Measurements from ENCODE around the gene IGLL5. TPM values are rescaled to one million over a fixed set of nuclear protein-coding genes. Genes with fewer than 3 reads are reported as not detected.

The IGLL5 gene
- total RNA-seq, 2 experiments from 2014 or later = not detected

DNA sequence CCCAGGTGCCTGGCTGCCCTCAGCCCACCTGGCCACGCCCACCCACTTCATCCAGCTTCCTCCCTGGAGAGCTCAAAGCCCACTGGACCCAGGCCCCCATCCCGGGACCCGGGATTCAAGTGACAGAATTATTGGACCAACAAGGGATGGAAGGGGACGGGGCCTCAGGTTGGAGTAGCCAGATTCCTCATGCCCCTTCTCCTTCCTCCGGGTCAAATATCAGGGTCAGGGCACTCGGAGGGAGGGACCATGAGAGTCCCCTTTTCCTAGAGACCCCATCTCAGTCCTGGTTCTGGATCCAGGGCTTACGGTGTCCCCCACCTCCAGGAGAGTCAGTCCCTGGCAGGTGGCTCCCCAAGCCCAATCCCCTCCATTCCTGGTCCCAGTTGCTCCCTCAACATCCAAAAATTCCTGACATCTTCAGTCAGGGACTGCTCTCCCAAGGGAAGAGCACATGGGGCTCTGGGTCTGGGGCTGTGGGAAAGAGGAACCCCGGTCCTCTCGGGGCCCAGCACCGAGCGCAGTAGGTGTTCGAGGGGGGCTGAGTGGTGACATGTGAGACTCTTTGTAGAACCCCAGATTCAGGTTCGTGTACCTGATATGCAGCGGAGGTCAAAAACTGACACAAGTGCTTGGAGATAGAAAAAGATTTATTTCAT lies 37.7 kb downstream of the IGLL5 start:
- H3K27me3 Mint-ChIP-seq (ENCODE audit: low read depth) = no peaks in the 10 kb centered on the region
- no peak overlapping the region for H3K4me3 Mint-ChIP-seq
- CTCF ChIA-PET = no interaction called here
- H3K9me3 Mint-ChIP-seq = no peaks in the 10 kb centered on the region
- H3K36me3 Mint-ChIP-seq (ENCODE audit: low read depth) = no peaks in the 10 kb centered on the region
- no peak for DNase-seq
- H3K27ac Mint-ChIP-seq = no peak overlapping the region
- peaks cover 14% of the 10 kb centered on the region for H3K4me1 Mint-ChIP-seq (ENCODE audit: low read depth)
- intact Hi-C loops (cut with micrococcal nuclease) = no loop called here

DNA sequence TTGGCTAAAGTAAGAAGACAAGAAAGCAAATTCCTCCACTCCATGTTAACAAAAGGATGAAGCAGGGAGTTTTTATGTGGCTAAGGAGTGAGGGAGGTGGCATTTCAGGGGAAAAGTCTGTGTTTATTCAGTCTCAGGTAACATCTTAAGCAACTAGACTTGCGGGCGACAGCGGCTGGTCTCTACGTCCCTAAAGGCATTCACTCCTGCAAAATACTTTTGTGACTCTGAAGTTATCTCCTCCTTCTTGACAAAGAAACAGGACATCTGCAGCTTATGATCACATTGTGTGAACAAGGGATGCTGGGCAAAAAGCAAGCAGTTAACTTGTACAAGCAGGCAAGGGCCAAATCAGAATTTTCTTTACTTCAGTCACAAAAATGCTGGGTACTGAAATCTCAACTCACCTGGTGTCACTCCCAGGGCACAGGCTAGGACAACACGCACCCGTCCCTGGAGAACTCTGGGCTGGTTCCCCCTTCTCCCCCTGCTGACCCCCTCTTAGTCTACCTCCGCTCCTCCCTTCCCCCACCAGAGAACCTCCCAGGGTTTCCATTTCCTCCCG lies 38.3 kb downstream of the IGLL5 start:
- no peak overlapping the region for H3K27ac Mint-ChIP-seq
- DNase-seq = no peak
- no peaks in the 10 kb centered on the region for H3K9me3 Mint-ChIP-seq
- H3K4me3 Mint-ChIP-seq = no peak overlapping the region
- H3K36me3 Mint-ChIP-seq (ENCODE audit: low read depth) = no peaks in the 10 kb centered on the region
- H3K4me1 Mint-ChIP-seq (ENCODE audit: low read depth) = peaks cover 14% of the 10 kb centered on the region
- CTCF ChIA-PET = no interaction called here
- intact Hi-C loops (cut with micrococcal nuclease) = no loop called here
- no peaks in the 10 kb centered on the region for H3K27me3 Mint-ChIP-seq (ENCODE audit: low read depth)

DNA sequence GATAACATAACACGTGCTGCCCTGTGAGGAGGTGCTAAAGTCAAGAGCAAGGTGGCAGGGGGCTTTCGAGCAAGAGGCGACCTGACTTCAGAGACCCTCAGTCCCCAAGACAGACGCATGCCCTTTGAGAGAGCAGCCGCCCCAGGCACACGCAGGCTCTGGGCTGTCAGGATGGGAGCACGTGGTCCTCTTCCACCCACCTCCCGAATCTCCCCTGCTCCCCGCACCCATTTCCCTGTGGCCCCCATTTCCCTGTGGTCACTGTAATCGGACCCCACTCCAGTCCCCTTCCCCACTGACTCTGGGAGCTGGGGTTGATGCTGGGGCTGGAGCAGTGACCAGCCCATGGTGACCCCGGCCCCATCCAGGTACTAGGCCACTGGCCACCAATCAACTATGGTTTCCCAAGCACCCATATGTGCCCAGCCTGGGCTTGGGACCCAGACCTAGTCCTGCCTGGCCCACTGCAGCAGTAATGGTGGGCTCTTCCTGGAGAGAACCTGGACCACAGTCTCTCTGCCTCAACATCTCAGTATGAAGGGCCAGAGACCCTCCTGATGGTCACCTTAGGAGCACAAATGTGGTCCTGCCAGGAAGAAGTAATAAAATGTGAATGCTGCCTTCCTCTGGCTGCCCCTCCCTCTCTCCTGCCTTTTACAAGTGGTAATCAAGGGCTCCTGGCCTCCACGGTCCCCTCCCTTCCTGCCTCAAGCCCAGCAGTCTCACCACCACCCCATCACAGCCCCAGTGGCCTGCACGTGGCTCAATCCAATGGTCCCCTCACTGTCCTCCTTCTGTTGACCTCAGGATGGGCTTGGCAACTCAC lies 39.0 kb downstream of the IGLL5 start:
- Mint-ChIP-seq H3K27ac (no peak overlapping the region), H3K4me3 (no peak overlapping the region), H3K9me3 (no peaks in the 10 kb centered on the region), H3K27me3 (ENCODE audit: low read depth) (no peaks in the 10 kb centered on the region), H3K4me1 (ENCODE audit: low read depth) (peaks cover 14% of the 10 kb centered on the region), H3K36me3 (ENCODE audit: low read depth) (no peaks in the 10 kb centered on the region)
- no peak for DNase-seq
- CTCF ChIA-PET = no interaction called here
- intact Hi-C loops (cut with micrococcal nuclease) = no loop called here

DNA sequence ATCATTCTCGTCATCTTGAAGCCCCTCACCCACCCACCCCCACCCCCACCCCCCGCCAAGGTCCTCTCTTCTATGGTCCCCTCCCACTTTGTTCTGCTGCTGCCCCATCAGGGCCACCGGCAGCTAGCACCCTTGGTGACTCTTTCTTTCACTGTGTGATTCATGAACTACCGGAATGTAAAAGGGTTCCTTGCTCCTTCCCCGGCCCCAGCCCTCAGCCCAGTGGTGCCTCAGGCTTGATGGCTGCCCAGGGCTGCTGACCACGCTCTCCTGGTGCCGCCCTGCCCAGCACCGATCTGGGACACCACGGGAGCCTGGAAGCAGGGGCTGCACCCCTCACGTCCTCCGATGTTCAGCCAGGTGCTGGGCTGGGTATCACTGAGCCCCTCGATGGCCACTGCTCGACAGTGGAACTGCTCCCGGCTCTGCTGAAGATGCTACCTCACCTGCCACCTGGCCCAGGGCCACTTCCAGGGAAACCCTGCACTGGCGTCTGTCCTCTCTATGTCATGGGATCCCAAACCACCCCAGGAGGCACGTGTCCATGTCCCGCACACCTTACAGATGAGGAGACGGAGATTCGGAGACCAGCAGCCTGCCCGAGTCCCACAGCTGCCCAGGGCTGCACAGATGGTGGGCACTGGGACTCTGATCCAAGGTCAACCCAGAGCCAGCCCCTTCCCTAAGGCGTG lies 39.7 kb downstream of the IGLL5 start:
- intact Hi-C loops (cut with micrococcal nuclease) = no loop called here
- no peak overlapping the region for H3K27ac Mint-ChIP-seq
- H3K4me1 Mint-ChIP-seq (ENCODE audit: low read depth) = peaks cover 14% of the 10 kb centered on the region
- H3K27me3 Mint-ChIP-seq (ENCODE audit: low read depth) = no peaks in the 10 kb centered on the region
- no peak overlapping the region for H3K4me3 Mint-ChIP-seq
- no peaks in the 10 kb centered on the region for H3K36me3 Mint-ChIP-seq (ENCODE audit: low read depth)
- no peak for DNase-seq
- no peaks in the 10 kb centered on the region for H3K9me3 Mint-ChIP-seq
- CTCF ChIA-PET = no interaction called here

- no peaks in the 10 kb centered on the region for H3K27me3 Mint-ChIP-seq (ENCODE audit: low read depth)
- no peak overlapping the region for H3K4me3 Mint-ChIP-seq
- DNase-seq = no peak
- CTCF ChIA-PET = interaction anchor here (1.3 to 1.6 kb wide), 2 partner anchors 14 to 27 kb away, joined by 4 to 7 read pairs; no protein-coding TSS in a partner anchor
- intact Hi-C loops (cut with micrococcal nuclease) = no loop called here
- H3K27ac Mint-ChIP-seq = no peak overlapping the region
- H3K4me1 Mint-ChIP-seq (ENCODE audit: low read depth) = peaks cover 14% of the 10 kb centered on the region
- no peaks in the 10 kb centered on the region for H3K9me3 Mint-ChIP-seq
- no peaks in the 10 kb centered on the region for H3K36me3 Mint-ChIP-seq (ENCODE audit: low read depth)
Measured at GRCh38 chr22:22927888-22928665, 40.5 kb downstream of the IGLL5 start.

GRCh38 chr22:22928666-22929380 lies 41.2 kb downstream of the IGLL5 start:
- Mint-ChIP-seq H3K36me3 (ENCODE audit: low read depth) (no peaks in the 10 kb centered on the region), H3K9me3 (no peaks in the 10 kb centered on the region), H3K4me1 (ENCODE audit: low read depth) (peaks cover 14% of the 10 kb centered on the region), H3K27ac (no peak overlapping the region), H3K27me3 (ENCODE audit: low read depth) (no peaks in the 10 kb centered on the region), H3K4me3 (no peak overlapping the region)
- intact Hi-C loops (cut with micrococcal nuclease) = no loop called here
- CTCF ChIA-PET = interaction anchor here (1.3 to 1.6 kb wide), 2 partner anchors 13 to 26 kb away, joined by 4 to 7 read pairs; no protein-coding TSS in a partner anchor
- peak; percentile 82 for DNase-seq

DNA sequence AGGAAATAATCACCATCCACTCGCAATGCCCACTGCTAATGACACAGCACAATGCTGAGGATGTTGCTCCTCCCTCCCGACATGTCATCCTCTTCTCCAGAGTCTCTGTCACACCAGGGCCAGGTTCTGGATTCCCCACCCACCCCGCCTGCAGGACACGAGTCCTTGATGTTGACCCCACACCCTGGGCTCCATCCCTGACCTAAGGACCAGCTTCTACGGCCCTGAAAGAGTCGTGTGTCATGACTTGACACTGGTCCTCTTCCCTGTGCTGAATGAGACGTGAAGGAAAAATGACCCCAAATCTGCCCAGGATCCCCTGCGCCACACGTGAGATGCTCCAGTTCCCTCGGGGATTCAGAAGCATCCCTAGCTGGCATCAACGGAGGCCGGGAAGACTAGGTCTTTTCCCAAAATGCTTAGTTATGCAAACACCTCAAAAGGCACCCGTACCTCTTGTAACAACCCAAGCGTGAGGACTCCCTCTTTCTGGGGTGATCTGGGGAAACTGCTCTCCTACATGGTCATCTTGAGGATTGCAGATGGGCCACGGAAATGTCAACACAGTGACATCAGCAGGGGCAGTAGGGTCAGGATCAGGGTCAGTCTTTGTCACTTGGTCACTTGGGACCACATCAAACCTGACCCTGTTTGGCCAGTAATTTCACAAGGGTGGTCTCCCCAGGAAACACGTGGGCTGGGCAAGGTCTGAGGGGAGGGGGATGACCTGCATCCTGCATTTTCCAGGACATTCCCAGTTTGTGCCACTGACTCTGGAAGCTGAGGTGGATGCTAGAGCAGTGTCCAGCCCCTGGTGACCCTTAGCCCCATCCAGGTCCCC lies 42.0 kb downstream of the IGLL5 start:
- CTCF ChIA-PET = interaction anchor here (1.3 to 1.6 kb wide), 3 partner anchors 12 to 25 kb away, joined by 4 to 7 read pairs (median 6); no protein-coding TSS in a partner anchor
- H3K4me3 Mint-ChIP-seq = no peak overlapping the region
- no peaks in the 10 kb centered on the region for H3K9me3 Mint-ChIP-seq
- H3K36me3 Mint-ChIP-seq (ENCODE audit: low read depth) = no peaks in the 10 kb centered on the region
- intact Hi-C loops (cut with micrococcal nuclease) = no loop called here
- H3K27ac Mint-ChIP-seq = no peak overlapping the region
- DNase-seq = no peak
- no peaks in the 10 kb centered on the region for H3K27me3 Mint-ChIP-seq (ENCODE audit: low read depth)
- H3K4me1 Mint-ChIP-seq (ENCODE audit: low read depth) = peaks cover 14% of the 10 kb centered on the region

DNA sequence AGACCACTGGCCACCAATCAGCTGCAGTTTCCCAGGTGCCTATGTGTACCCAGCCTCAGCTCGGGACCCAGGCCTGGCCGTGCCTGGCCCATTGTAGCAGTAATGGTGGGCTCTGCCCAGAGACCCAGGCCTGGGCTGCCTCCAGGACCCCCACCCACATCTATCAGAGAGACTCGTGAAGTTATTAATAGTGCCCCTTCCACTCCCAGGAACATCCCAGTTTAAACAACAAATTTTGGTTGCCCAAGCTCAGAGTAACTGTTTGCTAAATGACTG lies 42.5 kb downstream of the IGLL5 start:
- no peak overlapping the region for H3K4me3 Mint-ChIP-seq
- no peak for DNase-seq
- CTCF ChIA-PET = interaction anchor here (1.4 kb wide), 1 partner anchor 12 kb away, joined by 6 read pairs; no protein-coding TSS in a partner anchor
- H3K4me1 Mint-ChIP-seq (ENCODE audit: low read depth) = peaks cover 14% of the 10 kb centered on the region
- no peaks in the 10 kb centered on the region for H3K9me3 Mint-ChIP-seq
- H3K36me3 Mint-ChIP-seq (ENCODE audit: low read depth) = no peaks in the 10 kb centered on the region
- no peaks in the 10 kb centered on the region for H3K27me3 Mint-ChIP-seq (ENCODE audit: low read depth)
- intact Hi-C loops (cut with micrococcal nuclease) = no loop called here
- no peak overlapping the region for H3K27ac Mint-ChIP-seq

DNA sequence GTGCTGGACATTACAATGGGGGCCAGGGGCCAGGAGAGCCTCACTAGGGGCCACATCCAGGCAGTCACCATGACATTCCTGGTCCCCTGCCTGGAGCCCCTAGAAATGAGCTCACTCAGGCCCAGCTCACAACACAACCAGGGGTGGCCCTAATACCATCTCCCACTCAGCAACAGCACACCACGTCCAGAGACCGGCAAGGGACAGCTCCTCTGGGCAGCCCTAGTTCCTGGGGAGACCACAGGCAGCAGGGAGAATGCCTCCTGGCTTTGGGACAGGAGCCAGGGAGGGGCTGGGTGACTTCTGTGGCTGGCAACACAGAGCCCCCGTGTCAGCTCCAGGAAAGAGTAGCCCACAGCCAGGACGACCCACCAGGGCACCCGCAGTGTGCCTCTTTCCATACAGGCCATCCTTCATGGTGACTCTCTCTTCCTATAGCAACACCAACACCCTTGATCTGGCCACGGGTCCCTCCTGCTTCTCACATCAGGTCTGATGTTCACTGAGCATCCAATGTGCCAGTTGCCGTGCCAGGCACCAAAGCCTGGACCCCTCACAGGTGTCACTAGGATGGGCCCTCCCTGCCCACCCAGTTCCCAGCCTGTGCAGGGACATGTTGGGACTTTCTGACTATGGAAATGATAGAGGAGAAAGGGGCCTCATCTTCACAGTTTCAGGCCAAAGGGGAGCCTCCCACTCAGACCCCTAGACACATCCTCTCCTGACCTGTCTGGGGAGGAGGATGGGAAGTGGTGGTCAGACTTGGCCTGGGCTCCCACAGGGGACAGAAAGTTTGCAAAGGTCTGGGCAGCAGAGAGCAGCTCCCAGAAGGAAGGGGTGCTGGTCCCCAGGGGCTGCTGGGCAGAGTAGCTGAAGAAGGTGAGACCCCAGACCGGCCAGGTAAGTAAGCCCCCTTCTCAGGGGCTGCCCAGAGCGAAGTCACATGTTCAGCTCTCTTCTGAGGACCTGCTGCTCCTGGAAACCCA lies 43.2 kb downstream of the IGLL5 start:
- H3K4me1 Mint-ChIP-seq (ENCODE audit: low read depth) = peaks cover 17% of the 10 kb centered on the region
- no peaks in the 10 kb centered on the region for H3K27me3 Mint-ChIP-seq (ENCODE audit: low read depth)
- H3K36me3 Mint-ChIP-seq (ENCODE audit: low read depth) = no peaks in the 10 kb centered on the region
- DNase-seq = no peak
- CTCF ChIA-PET = interaction anchor here (0.7 to 1.4 kb wide), 2 partner anchors 11 to 253 kb away, joined by 5 to 6 read pairs; no protein-coding TSS in a partner anchor
- intact Hi-C loops (cut with micrococcal nuclease) = no loop called here
- H3K9me3 Mint-ChIP-seq = no peaks in the 10 kb centered on the region
- H3K4me3 Mint-ChIP-seq = no peak overlapping the region
- H3K27ac Mint-ChIP-seq = no peak overlapping the region

All from activated naive CD4-positive, alpha-beta T cell treated with anti-CD3 and anti-CD28 coated beads for 36 hours (primary cell).